Measurements from ENCODE around the gene FAM234B. TPM values are rescaled to one million over a fixed set of nuclear protein-coding genes. Genes with fewer than 3 reads are reported as not detected.

Gene FAM234B
- polyA plus RNA-seq, 1 of the 3 experiments (the other 2 are of a cell fraction), result 3.7 TPM

GRCh38 chr12:13030541-13031291, 13.5 kb upstream of the FAM234B start:
- H3K79me2 ChIP-seq (ENCODE audit: insufficient read depth), result no peaks in the 10 kb centered on the region
- no peak overlapping the region for H3K4me3 ChIP-seq (ENCODE audit: low read depth in 2 of 2, low read length in 1 of 2)
- no peak overlapping the region for H3K4me2 ChIP-seq
- no peaks in the 10 kb centered on the region for H4K20me1 ChIP-seq (ENCODE audit: insufficient read depth)
- no peaks in the 10 kb centered on the region; the same call in 1 of the 2 replicates for H3K27me3 ChIP-seq (ENCODE audit: insufficient read depth)
- TF ChIP-seq MXI1 (IDR thresholded peaks at IDR 0.05; ENCODE audit: low read depth, low read length), result no peak
- no peaks in the 10 kb centered on the region for H3K4me1 ChIP-seq (ENCODE audit: control insufficient read depth in 1 of 2, insufficient read depth in 2 of 2, low read depth in 1 of 2, low read length in 1 of 2)
- no peaks in the 10 kb centered on the region for H3K36me3 ChIP-seq (replicated peaks in 1 of 2; ENCODE audit: control insufficient read depth in 1 of 2, insufficient read depth in 2 of 2, low read length in 1 of 2)
- WGBS (ENCODE audit: low lambda C conversion rate), result 64% methylated on average over 9 of the region's 9 CpGs
- ChIA-PET CTCF (no interaction called here), POLR2A (no interaction called here)
- no peak overlapping the region for H3K9ac ChIP-seq
- no peaks in the 10 kb centered on the region for H3K9me3 ChIP-seq
- no peak overlapping the region for H2AFZ ChIP-seq (ENCODE audit: low read depth)
- no peak overlapping the region for H3K27ac ChIP-seq (ENCODE audit: low read depth in 2 of 2, low read length in 1 of 2)
- H3K9me2 ChIP-seq, result no peaks in the 10 kb centered on the region
- no peaks in the 10 kb centered on the region for H3F3A ChIP-seq (replicated peaks; ENCODE audit: insufficient read depth)
- no peak for DNase-seq

- no peaks in the 10 kb centered on the region for H3K79me2 ChIP-seq (ENCODE audit: insufficient read depth)
- ChIA-PET POLR2A (no interaction called here), CTCF (no interaction called here)
- H3K36me3 ChIP-seq (replicated peaks in 1 of 2; ENCODE audit: control insufficient read depth in 1 of 2, insufficient read depth in 2 of 2, low read length in 1 of 2), result no peaks in the 10 kb centered on the region
- H3K4me3 ChIP-seq (ENCODE audit: low read depth in 2 of 2, low read length in 1 of 2), result no peak overlapping the region
- H3F3A ChIP-seq (replicated peaks; ENCODE audit: insufficient read depth), result no peaks in the 10 kb centered on the region
- no peaks in the 10 kb centered on the region; the same call in 1 of the 2 replicates for H3K27me3 ChIP-seq (ENCODE audit: insufficient read depth)
- no peaks in the 10 kb centered on the region for H3K4me1 ChIP-seq (ENCODE audit: control insufficient read depth in 1 of 2, insufficient read depth in 2 of 2, low read depth in 1 of 2, low read length in 1 of 2)
- no peak for TF ChIP-seq MEF2A (IDR thresholded peaks at IDR 0.05; ENCODE audit: borderline replicate concordance, low read depth)
- TF ChIP-seq JUND (IDR thresholded peaks at IDR 0.05), result no peak
- TF ChIP-seq RXRA (IDR thresholded peaks at IDR 0.05; ENCODE audit: borderline replicate concordance, low read depth), result no peak
- TF ChIP-seq TCF12 (IDR thresholded peaks at IDR 0.05), result no peak
- no peak for TF ChIP-seq FOXM1 (IDR thresholded peaks at IDR 0.05; ENCODE audit: low read depth)
- TF ChIP-seq FOXJ3 (CRISPR knock-in tag; IDR thresholded peaks at IDR 0.05), result no peak
- no peak for TF ChIP-seq POLR2AphosphoS5 (IDR thresholded peaks at IDR 0.05; ENCODE audit: low read depth, low read length)
- TF ChIP-seq NFIC (IDR thresholded peaks at IDR 0.05; ENCODE audit: borderline replicate concordance), result no peak
- 92% methylated on average over 2 of the region's 2 CpGs for WGBS (ENCODE audit: low lambda C conversion rate)
- DNase-seq, result no peak
- no peaks in the 10 kb centered on the region for H3K9me3 ChIP-seq
- H3K9ac ChIP-seq, result no peak overlapping the region
- H3K4me2 ChIP-seq, result no peak overlapping the region
- H3K27ac ChIP-seq (ENCODE audit: low read depth in 2 of 2, low read length in 1 of 2), result no peak overlapping the region
- no peak overlapping the region for H2AFZ ChIP-seq (ENCODE audit: low read depth)
- H3K9me2 ChIP-seq, result no peaks in the 10 kb centered on the region
- no peaks in the 10 kb centered on the region for H4K20me1 ChIP-seq (ENCODE audit: insufficient read depth)
Measured at GRCh38 chr12:13032164-13032563, 12.0 kb upstream of the FAM234B start.

- ChIA-PET CTCF (interaction anchor here (2.0 kb wide), 1 partner anchor 12 kb away, joined by 9 read pairs; the partner anchor contains the start of gene FAM234B), POLR2A (no interaction called here)
- no peak overlapping the region for H3K9ac ChIP-seq
- no peaks in the 10 kb centered on the region for H4K20me1 ChIP-seq (ENCODE audit: insufficient read depth)
- DNase-seq, result no peak
- no peaks in the 10 kb centered on the region for H3K9me3 ChIP-seq
- H3K4me3 ChIP-seq (ENCODE audit: low read depth in 2 of 2, low read length in 1 of 2), result no peak overlapping the region
- 73% methylated on average over 5 of the region's 5 CpGs for WGBS (ENCODE audit: low lambda C conversion rate)
- H3K36me3 ChIP-seq (replicated peaks in 1 of 2; ENCODE audit: control insufficient read depth in 1 of 2, insufficient read depth in 2 of 2, low read length in 1 of 2), result no peaks in the 10 kb centered on the region
- H3K4me1 ChIP-seq (ENCODE audit: control insufficient read depth in 1 of 2, insufficient read depth in 2 of 2, low read depth in 1 of 2, low read length in 1 of 2), result no peaks in the 10 kb centered on the region
- no peak overlapping the region for H3K27ac ChIP-seq (ENCODE audit: low read depth in 2 of 2, low read length in 1 of 2)
- peaks cover under 1% of the 10 kb centered on the region for H3F3A ChIP-seq (replicated peaks; ENCODE audit: insufficient read depth)
- H2AFZ ChIP-seq (ENCODE audit: low read depth), result no peak overlapping the region
- H3K4me2 ChIP-seq, result no peak overlapping the region
- H3K9me2 ChIP-seq, result no peaks in the 10 kb centered on the region
- no peaks in the 10 kb centered on the region for H3K79me2 ChIP-seq (ENCODE audit: insufficient read depth)
- no peaks in the 10 kb centered on the region; the same call in 1 of the 2 replicates for H3K27me3 ChIP-seq (ENCODE audit: insufficient read depth)
- no peak for TF ChIP-seq ELF1 (IDR thresholded peaks at IDR 0.05)
- TF ChIP-seq, protein P1, sequence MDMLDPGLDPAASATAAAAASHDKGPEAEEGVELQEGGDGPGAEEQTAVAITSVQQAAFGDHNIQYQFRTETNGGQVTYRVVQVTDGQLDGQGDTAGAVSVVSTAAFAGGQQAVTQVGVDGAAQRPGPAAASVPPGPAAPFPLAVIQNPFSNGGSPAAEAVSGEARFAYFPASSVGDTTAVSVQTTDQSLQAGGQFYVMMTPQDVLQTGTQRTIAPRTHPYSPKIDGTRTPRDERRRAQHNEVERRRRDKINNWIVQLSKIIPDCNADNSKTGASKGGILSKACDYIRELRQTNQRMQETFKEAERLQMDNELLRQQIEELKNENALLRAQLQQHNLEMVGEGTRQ (IDR thresholded peaks at IDR 0.05; ENCODE audit: borderline replicate concordance, low read depth, low read length), result no peak
- TF ChIP-seq FOSL2 (IDR thresholded peaks at IDR 0.05; ENCODE audit: borderline replicate concordance, low read depth), result no peak
- TF ChIP-seq EP300 (IDR thresholded peaks at IDR 0.05; ENCODE audit: borderline replicate concordance in 1 of 2, low read depth in 1 of 2, low read length in 1 of 2), result no peak
- no peak for TF ChIP-seq TCF12 (IDR thresholded peaks at IDR 0.05)
- no peak for TF ChIP-seq MXI1 (IDR thresholded peaks at IDR 0.05; ENCODE audit: low read depth, low read length)
- TF ChIP-seq USF1 (IDR thresholded peaks at IDR 0.05; ENCODE audit: borderline replicate concordance, low read depth), result no peak
- TF ChIP-seq, protein P2, sequence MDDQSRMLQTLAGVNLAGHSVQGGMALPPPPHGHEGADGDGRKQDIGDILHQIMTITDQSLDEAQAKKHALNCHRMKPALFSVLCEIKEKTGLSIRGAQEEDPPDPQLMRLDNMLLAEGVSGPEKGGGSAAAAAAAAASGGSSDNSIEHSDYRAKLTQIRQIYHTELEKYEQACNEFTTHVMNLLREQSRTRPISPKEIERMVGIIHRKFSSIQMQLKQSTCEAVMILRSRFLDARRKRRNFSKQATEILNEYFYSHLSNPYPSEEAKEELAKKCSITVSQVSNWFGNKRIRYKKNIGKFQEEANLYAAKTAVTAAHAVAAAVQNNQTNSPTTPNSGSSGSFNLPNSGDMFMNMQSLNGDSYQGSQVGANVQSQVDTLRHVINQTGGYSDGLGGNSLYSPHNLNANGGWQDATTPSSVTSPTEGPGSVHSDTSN (IDR thresholded peaks at IDR 0.05), result no peak
- no peak for TF ChIP-seq CHD2 (IDR thresholded peaks at IDR 0.05; ENCODE audit: low read length, partially characterized antibody)
- no peak for TF ChIP-seq ZBTB33 (IDR thresholded peaks at IDR 0.05; ENCODE audit: borderline replicate concordance, low read depth)
- no peak for TF ChIP-seq YY1 (IDR thresholded peaks at IDR 0.05; ENCODE audit: low read depth)
Measured at GRCh38 chr12:13033476-13033875, 10.7 kb upstream of the FAM234B start.

Data from SK-N-SH (cell line).